IPS-18a (cell line): ENCODE measurements around the gene PCDH12.

Experiments
- H3K27ac ChIP-seq: one replicate; pipeline ENCODE4 v1.5.1; 2013; ENCODE audit warnings: low read length
- H3K27me3 ChIP-seq: one replicate; pipeline ENCODE4 v1.6.1; 2013; ENCODE audit warnings: mild to moderate bottlenecking, low read length; ENCODE audit not compliant: control insufficient read depth, insufficient read depth
- H3K36me3 ChIP-seq: one replicate; pipeline ENCODE4 v1.6.1; 2013; ENCODE audit warnings: low read depth, low read length; ENCODE audit not compliant: control insufficient read depth
- H3K4me1 ChIP-seq: one replicate; pipeline ENCODE4 v1.6.1; 2013; ENCODE audit warnings: low read depth, low read length; ENCODE audit not compliant: control insufficient read depth
- H3K4me3 ChIP-seq: one replicate; pipeline ENCODE4 v1.5.1; 2013; ENCODE audit warnings: low read length
- H3K9ac ChIP-seq: one replicate; pipeline ENCODE4 v1.6.1; 2013; ENCODE audit warnings: mild to moderate bottlenecking, low read length, moderate library complexity
- H3K9me3 ChIP-seq: one replicate; pipeline ENCODE4 v1.6.1; 2013; ENCODE audit warnings: low read depth, low read length; ENCODE audit not compliant: control insufficient read depth

The PCDH12 gene

DNA sequence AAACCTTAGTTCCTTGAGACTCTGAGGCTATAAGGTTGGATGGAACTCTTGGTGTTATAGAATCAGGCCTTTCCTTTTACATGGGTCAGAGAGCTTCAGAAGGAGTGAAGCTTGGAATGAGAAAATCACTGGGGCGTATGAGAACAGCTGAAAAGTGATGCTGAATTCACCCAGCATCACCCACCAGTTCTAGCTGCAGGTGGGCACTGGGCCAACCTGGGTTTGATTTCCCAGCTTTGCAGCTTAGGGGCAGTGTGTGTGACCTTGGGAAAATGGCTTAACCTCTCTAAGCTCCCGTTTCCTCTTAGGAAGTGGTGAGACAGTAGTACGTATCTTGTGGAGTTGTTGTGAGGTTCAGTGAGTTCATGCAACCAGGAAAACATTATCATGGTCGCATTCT is 10.7 kb downstream of the PCDH12 start:
- Histone ChIP-seq H3K9ac (no peak overlapping the region), H3K4me1 (peaks cover 19% of the 10 kb centered on the region), H3K27me3 (no peaks in the 10 kb centered on the region), H3K27ac (no peak overlapping the region), H3K9me3 (no peaks in the 10 kb centered on the region), H3K4me3 (no peak overlapping the region), H3K36me3 (no peaks in the 10 kb centered on the region)

DNA sequence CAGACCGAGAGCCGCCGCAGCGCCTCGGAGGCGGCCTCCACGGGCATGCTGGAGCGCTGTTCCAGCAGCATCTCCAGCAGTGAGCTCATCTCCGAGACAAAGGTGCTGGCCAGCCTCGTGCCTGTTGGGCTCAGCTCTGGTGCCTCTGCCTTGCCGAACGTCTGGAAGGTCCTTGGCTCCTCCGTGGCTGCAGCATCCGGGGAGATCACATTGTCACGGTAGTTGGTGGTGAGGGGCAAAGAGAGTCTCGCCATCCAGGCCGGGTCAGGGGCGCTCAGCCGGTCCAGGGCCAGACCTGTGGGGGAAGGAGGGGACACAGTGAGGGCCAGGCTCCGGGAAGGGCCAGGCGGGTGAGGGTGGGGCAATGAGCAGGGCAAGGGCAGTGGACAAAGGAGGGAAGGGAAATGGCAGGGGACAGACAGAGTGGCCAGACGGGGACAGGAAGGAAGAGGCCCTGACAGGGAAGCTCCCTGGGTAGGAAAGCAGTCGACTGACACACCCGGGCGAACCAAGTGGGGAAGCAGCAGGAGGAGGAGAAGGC is 12.4 kb downstream of the PCDH12 start:
- Histone ChIP-seq H3K4me3 (no peak overlapping the region), H3K27ac (no peak overlapping the region), H3K9ac (no peak overlapping the region), H3K27me3 (no peaks in the 10 kb centered on the region), H3K9me3 (no peaks in the 10 kb centered on the region), H3K36me3 (peaks cover 1% of the 10 kb centered on the region), H3K4me1 (peaks cover 14% of the 10 kb centered on the region)

DNA sequence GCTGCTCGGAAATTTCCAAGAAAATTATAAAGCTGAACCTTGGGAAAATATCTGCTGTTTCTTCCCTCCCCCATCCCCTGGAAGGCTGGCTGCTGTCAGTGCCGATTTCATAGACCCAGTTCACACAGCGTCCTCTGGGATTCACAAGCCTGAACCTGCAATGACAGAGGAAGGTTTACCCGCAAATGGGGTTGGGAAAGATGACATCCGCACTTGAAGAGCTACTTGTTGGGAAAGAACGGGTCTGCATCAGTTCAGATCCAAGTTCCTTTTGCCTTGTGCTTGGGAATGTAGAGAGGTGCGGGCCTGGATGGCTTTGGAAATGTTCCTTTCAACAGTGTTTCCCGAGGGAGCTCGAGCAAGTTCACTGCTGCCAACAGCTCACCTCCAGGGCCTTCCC is 13.9 kb downstream of the PCDH12 start:
- H3K36me3 ChIP-seq = peaks cover 15% of the 10 kb centered on the region
- H3K9ac ChIP-seq = no peak overlapping the region
- peaks cover 14% of the 10 kb centered on the region for H3K4me1 ChIP-seq
- no peaks in the 10 kb centered on the region for H3K9me3 ChIP-seq
- H3K27me3 ChIP-seq = no peaks in the 10 kb centered on the region
- no peak overlapping the region for H3K27ac ChIP-seq
- no peak overlapping the region for H3K4me3 ChIP-seq

DNA sequence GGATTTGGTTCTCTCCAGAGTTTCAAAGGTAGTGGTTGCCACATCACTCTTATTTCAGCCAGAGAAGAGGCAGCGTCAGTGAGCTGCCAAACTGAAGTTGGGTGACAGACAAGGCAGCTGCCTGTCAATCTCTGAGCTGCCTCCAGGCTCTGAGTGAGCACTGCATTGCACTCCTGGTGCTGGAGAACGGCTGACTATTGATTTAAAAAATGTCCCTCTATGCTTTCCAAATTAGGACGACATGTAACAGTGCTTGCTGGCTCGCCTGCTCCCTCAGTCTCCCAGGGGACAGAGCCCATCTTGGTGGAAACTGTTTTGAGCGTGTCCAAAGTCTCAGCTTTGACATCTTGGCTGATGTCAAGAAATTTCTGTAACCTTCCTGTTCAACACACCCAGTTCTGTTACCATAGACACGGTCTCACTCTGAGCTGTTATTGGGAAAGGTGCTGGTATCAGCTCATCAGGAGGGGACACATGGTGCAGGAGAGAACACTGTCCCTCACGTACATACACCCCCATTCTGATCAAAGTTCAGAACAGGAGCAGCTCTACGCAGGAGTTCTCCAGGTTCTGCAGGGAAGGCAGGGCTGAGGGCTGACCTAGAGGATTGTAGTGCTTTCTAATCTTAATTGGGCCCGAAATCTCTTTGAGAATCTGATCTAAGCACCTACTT is 15.7 kb downstream of the PCDH12 start:
- no peaks in the 10 kb centered on the region for H3K9me3 ChIP-seq
- H3K36me3 ChIP-seq = peaks cover 27% of the 10 kb centered on the region
- H3K27ac ChIP-seq = no peak overlapping the region
- H3K9ac ChIP-seq = no peak overlapping the region
- H3K4me3 ChIP-seq = no peak overlapping the region
- peaks cover 14% of the 10 kb centered on the region for H3K4me1 ChIP-seq
- no peaks in the 10 kb centered on the region for H3K27me3 ChIP-seq

DNA sequence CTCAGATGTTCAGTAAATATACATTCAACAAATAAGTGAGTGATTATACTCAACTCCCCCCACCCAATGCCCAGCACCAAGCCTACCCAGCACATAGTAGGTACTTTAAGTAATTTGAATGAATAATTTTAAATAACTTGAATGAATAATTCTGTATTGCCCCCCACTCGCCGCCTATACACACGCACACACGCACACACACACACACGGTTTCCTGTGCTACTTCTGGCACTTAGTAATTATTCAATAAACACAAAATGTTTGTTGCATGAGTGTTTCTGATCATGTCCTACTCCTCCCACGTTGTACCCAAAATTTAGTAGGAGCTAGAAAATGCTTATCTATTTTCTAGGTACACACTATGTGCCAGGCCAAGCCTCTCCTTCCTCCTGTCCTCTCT is 16.2 kb downstream of the PCDH12 start:
- Histone ChIP-seq H3K4me1 (peaks cover 14% of the 10 kb centered on the region), H3K4me3 (no peak overlapping the region), H3K27ac (no peak overlapping the region), H3K9ac (no peak overlapping the region), H3K36me3 (peaks cover 32% of the 10 kb centered on the region), H3K27me3 (no peaks in the 10 kb centered on the region), H3K9me3 (no peaks in the 10 kb centered on the region)

DNA sequence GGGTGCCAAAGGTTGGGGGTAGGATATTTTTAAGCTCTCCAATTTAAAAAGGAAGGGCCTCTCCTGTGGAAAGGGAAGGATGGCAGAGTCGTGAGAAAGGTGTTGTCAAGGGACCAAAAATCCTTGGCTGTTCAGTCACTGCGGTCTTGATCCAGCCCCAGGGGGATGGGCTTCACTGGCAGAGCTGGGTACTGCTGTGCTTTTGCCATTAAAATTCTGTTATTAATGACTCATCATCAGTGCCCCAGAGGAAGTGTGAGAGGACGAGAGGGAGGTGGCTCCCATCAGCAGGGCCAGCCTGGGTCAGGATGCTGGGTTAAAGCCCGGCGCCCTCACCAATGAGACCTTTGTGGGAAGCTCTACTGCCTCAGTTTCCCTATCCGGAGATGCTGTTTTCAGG is 16.7 kb downstream of the PCDH12 start:
- Histone ChIP-seq H3K9ac (no peak overlapping the region), H3K4me3 (no peak overlapping the region), H3K4me1 (peaks cover 14% of the 10 kb centered on the region), H3K9me3 (no peaks in the 10 kb centered on the region), H3K36me3 (peaks cover 37% of the 10 kb centered on the region), H3K27ac (no peak overlapping the region), H3K27me3 (no peaks in the 10 kb centered on the region)

DNA sequence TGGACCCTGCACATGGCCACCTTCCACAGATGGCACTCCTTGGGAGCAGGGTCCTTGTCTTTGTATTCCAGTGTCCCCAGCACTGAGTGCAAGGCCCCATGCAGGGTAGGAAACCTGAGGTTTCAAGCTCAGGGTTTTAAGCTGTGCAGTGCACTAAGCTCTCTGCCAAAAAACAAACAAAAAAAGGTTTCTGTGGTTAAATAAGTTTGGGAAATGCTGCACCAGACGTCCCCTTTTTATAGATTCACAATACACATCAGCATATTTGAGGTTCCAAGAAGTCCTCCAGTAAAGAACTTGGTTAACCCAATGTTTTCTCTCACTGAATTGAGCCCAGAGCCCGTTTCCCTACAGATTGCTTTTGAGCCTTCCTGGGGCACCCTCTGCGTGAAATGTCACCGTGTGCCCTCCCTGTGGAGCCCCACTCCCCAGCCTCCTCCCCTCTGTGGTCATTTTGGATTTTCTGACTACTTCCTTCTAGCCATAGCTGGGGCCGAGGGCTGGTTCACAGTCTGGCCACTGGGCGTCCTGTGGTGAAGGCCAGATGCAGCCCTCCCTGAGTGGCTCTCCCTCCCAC is 17.2 kb downstream of the PCDH12 start:
- Histone ChIP-seq H3K4me3 (no peak overlapping the region), H3K27me3 (no peaks in the 10 kb centered on the region), H3K4me1 (peaks cover 9% of the 10 kb centered on the region), H3K9me3 (no peaks in the 10 kb centered on the region), H3K36me3 (peaks cover 42% of the 10 kb centered on the region), H3K27ac (no peak overlapping the region), H3K9ac (no peak overlapping the region)

DNA sequence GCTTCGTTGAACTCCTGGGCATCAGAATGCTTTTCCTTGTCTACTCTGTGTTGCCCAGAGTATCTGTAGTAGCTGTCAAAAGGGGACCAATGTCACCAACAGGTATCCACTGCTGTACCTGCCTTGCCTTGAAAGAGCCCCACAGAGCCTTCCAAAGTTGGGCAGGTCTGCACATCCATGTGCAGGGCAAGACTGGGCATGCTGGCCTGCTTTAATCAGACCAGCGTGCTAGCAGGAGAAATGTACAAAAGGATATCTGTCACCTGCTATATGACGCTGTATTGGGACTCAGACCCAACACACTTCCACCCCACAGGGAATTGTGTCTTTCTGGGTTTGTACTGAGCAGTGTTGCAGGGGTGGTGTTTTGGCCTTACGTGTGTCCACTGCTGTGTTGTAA is 22.5 kb downstream of the PCDH12 start:
- no peak overlapping the region for H3K27ac ChIP-seq
- H3K4me3 ChIP-seq = no peak overlapping the region
- H3K36me3 ChIP-seq = peaks cover 86% of the 10 kb centered on the region
- no peaks in the 10 kb centered on the region for H3K9me3 ChIP-seq
- no peak overlapping the region for H3K9ac ChIP-seq
- no peaks in the 10 kb centered on the region for H3K27me3 ChIP-seq
- no peaks in the 10 kb centered on the region for H3K4me1 ChIP-seq

DNA sequence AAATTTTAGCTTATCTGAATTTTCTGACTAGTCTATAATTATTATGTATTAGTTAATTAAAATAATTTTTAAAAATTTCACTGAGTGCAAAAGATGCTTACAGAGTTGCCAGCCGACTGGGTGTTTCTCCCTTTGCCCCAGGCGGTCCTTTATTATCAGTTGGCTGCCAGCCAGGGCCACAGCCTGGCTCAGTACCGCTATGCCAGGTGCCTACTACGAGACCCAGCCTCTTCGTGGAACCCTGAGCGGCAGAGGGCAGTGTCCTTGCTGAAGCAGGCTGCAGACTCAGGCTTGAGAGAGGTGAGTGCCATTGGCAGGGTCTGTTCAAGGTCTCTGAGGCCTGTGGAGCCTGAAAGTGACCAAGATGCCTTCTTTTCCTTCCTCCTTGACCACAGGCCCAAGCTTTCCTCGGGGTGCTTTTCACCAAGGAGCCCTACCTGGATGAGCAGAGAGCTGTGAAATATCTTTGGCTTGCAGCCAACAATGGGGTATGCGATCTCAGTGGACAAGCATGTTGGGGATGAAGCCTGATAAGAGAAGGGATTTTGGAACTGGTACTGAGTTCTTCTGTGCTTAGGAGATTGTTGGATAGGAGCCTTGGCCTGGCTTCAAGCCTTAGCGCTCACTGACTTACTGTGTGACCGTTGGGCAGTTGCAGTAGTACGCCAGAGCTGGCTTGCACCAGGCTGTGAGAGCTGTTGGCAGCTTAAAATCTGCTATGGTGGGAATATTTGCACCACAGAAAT is 23.7 kb downstream of the PCDH12 start:
- H3K4me1 ChIP-seq = no peaks in the 10 kb centered on the region
- H3K36me3 ChIP-seq = peaks cover 87% of the 10 kb centered on the region
- no peak overlapping the region for H3K4me3 ChIP-seq
- H3K9ac ChIP-seq = no peak overlapping the region
- no peak overlapping the region for H3K27ac ChIP-seq
- H3K9me3 ChIP-seq = no peaks in the 10 kb centered on the region
- no peaks in the 10 kb centered on the region for H3K27me3 ChIP-seq

DNA sequence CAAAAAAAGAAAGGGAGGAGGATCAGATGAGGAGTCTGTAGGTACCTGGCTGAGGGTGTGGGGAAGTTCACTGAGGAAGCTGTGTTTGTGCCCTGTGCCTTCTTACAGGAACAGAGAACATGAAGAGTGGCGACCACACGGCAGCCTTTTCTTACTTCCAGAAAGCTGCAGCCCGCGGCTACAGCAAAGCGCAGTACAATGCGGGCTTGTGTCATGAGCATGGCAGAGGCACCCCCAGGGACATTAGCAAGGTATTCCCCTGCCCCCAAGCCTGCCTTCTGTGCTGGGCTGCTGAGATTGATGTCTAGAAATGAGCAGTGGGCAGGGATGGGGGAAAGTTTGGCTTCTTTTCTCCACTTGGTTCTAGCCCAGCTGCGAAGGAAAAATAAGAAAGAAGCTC is 24.9 kb downstream of the PCDH12 start:
- no peaks in the 10 kb centered on the region for H3K9me3 ChIP-seq
- H3K27ac ChIP-seq = no peak overlapping the region
- H3K9ac ChIP-seq = no peak overlapping the region
- H3K27me3 ChIP-seq = no peaks in the 10 kb centered on the region
- no peaks in the 10 kb centered on the region for H3K4me1 ChIP-seq
- peaks cover 86% of the 10 kb centered on the region for H3K36me3 ChIP-seq
- no peak overlapping the region for H3K4me3 ChIP-seq

DNA sequence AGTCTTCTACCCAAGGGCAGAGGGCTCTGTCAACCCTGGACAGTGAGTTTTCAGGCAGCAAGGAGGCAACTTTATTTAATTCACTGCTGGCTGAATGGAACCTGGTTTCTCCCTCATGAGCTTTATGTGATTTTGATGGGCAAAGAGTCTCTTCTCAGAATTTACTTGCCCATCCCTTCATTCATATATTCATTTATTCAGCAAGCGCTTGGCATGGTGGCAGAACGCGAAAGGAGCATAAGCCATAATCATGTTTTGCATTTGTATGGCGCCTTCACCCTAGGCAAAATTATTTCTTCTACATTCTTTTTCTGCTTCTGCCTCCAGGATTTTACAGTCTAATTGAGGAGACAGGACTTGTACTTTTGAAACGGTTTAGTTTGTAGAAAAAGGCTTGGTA is 26.3 kb downstream of the PCDH12 start:
- Histone ChIP-seq H3K9ac (no peak overlapping the region), H3K36me3 (peaks cover 90% of the 10 kb centered on the region), H3K4me3 (no peak overlapping the region)

More for the DNA sequence above, 26.3 kb downstream of the PCDH12 start:
- H3K9me3 ChIP-seq = no peaks in the 10 kb centered on the region
- no peaks in the 10 kb centered on the region for H3K4me1 ChIP-seq
- H3K27ac ChIP-seq = no peak overlapping the region
- no peaks in the 10 kb centered on the region for H3K27me3 ChIP-seq
